HG03558 (cell line): Measurements from ENCODE around the gene CCAR1.
"Not testable (repeated sequence)": the region's sequence is repeated elsewhere in the genome, so short reads cannot be mapped to it uniquely, and the experiment has no call there.

Source experiments
- ATAC-seq: cut with Tn5 transposase; IDR thresholded peaks from one replicate; pipeline ENCODE4 v1.9.1; 2021; ENCODE audit warnings: moderate number of reproducible peaks; ENCODE audit not compliant: unreplicated experiment; ENCODE audit errors: extremely low read depth

CCAR1 gene

DNA sequence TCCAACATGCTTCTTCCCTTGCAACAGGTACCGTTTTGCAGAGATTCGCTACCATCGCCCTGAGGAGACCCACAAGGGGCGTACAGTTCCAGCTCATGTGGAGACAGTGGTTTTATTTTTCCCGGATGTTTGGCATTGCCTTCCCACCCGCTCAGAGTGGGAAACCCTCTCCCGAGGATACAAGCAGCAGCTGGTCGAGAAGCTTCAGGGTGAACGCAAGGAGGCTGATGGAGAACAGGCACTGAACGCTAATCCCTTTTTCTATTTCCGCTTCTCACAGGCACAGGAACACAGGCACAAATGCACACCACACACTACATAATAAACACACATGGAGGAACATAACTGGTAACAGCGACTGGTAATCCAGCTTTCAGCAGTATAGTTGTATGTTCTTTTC, 35.2 kb downstream of the CCAR1 start:
- ATAC-seq = no peak

DNA sequence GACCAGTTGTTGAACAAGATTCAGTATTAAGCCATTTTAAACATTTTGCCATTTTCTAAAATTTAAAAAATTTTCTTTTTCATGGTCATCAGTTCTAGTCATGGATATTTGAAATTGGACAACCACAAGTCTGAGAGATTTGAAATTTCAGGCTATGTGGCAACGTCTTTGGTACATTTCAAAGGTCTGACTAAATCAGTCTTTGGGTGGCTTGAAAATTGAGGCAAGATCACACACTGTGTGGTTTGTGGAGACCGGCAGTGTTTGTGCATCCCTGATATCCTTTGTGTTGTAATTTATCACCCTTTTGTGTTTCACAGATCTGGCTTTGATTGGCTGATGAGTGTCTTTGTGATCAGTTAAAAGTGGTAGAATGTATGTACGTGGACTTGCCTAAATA, 35.7 kb downstream of the CCAR1 start:
- ATAC-seq = no peak

DNA sequence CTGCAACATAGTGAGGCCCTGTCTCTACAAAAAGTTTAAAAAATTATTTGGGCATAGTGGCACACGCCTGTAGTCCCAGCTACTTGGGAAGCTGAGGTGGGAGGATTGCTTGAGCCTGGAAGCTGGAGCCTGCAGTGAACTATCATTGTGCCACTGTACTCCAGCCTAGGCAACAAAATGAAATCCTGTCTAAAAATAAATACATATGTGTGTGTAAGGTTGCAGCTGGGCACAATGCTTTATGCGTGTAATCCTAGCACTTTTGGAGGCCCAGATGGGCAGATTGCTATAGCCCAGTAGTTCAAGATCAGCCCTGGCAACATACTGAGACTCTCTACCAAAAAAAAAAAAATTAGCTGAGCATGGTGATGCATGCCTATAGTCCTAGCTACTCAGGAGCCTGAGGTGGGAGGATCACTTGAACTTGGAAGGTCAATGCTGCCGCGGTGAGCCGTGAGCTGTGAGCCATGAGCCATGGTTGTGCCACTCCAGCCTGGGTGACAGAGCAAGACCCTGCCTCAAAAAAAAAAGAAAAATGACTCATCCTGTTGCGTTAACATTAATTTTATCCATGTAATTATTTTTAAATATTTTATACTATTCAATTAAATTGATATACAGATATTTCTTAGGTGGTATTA, 38.3 kb downstream of the CCAR1 start:
- no peak for ATAC-seq

DNA sequence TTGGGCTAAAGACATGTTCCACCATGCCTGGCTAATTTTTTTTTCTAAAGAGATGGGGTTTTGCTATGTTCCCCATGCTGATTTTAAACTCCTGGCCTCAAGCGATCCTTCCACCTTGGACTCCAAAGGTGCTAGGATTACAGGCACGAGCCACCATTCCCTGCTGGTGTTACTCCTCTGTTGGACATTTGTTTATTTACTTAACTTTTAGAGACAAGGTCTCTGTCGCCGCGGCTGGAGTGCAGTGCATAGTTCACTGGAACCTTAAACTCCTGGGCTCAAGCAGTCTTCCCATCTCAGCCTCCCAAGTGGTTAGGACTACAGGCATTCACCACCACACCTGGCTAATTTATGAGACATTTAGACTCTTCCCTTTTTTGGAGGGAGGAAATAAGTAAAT, 38.9 kb downstream of the CCAR1 start:
- no peak for ATAC-seq

DNA sequence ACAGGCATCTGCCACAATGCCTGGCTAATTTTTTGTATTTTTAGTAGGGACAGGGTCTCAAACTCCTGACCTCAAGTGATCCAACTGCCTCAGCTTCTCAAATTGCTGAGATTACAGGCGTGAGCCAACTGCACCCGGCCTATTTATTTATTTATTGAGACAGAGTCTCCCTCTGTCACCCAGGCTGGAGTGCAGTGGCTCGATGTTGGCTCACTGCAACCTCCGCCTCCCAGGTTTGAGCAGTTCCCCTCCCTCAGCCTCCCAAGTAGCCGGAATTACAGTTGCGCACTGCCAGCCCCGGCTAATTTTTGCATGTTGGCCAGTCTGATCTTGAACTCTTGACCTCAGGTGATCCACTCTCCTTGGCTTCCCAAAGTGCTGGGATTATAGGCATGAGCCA, 46.4 kb downstream of the CCAR1 start:
- ATAC-seq = not testable (repeated sequence)

DNA sequence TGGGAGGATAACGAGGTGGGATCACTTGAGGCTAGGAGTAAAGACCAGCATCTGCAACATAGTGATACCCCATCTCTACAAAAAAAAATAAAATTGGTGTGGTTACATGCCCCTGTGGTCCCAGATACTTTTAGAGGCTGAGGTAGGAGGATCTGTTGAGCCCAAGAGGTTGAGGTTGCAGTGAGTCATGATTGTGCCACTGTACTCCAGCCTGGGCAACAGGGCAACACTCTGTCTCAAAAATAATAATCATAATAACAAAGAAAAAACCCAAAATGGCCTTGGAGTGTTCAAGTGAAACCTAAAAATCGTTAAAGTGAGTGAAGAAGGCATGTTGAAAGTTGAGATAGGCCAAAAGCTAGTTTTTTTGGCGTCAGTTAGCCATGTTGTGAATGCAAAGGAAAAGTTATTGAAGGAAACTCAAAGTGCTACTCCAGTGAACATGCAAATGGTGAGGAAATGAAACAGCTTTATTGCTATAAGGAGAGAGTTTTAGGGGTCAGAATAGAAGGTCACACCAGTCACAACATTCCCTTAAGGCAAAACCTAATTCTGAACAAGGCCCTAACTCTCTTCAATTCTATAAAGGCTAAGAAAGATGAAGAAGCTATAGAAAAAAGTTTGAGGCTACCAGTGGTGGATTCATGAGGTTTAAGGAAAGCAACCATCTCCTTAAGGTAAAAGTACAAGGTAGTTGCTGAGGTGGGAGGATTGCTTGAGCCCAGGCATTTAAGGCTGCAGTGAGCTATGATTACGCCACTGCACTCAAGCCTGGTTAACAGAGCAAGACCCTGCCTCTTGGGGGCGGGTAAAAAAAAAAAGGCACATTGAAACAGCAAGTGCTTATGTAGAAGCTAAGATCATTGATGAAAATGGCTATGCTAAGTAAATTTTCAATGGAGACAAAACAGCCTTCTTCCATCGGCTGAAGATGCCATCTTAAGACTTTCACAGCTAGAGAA, 60.9 kb downstream of the CCAR1 start:
- ATAC-seq = no peak

GRCh38 chr10:68784476-68784875, 63.4 kb downstream of the CCAR1 start:
- no peak for ATAC-seq

DNA sequence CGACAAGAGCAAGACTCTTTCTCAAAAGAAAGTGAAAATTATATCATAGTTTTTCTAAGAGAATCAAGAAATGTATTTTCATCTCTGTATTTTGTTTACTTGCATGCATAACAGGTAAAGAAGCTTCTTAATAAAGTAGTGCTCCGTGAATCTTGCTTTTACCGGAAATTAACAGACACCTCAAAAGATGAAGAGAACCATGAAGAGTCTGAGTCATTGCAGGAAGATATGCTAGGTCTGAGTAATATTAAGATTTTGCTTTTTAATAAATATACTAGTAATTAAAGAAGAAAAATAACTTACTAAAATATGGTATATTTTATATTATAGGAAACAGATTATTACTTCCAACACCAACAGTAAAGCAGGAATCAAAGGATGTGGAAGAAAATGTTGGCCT, 66.8 kb downstream of the CCAR1 start:
- no peak for ATAC-seq

DNA sequence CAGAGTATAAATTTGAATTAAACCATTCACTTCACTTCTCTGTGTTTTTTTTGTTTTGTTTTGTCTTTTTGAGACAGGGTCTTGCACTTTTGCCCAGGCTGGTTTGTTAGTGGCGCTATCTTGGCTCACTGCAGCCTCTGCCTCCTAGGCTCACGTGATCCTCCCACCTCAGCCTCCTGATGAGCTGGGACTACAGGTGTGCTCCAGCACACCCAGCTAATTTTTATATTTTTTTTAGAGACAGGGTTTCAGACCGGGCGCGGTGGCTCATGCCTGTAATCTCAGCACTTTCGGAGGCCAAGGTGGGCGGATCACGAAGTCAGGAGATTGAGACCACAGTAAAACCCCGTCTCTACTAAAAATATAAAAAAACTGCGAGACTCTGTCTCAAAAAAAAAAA, 69.4 kb downstream of the CCAR1 start:
- ATAC-seq = no peak

DNA sequence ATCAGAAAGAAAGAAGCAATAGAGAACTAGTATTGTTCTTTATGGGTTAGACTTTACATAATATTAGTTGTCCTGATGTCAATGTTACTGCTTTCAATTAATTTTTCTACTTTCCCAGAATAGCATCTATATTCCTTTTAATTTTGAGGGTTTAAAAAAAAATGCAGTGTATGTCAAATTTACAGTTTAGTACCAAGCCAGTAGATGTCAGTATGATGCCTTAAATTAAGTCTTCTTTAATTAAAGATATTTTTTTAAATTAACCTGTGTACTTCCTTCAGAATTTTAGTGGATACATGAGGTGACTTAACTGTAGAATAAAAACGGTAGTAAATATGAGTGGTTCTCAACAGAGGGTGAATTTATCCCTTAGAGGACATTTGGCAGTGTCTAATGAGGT, 71.1 kb downstream of the CCAR1 start:
- no peak for ATAC-seq

- ATAC-seq = no peak
These were observed 75.0 kb downstream of the CCAR1 start for GRCh38 chr10:68795886-68796532.

GRCh38 chr10:68796605-68797004, 75.6 kb downstream of the CCAR1 start:
- no peak for ATAC-seq

- no peak for ATAC-seq
These were observed 79.2 kb downstream of the CCAR1 start for GRCh38 chr10:68800211-68800610.

GRCh38 chr10:68804692-68805091, 83.7 kb downstream of the CCAR1 start:
- no peak for ATAC-seq

DNA sequence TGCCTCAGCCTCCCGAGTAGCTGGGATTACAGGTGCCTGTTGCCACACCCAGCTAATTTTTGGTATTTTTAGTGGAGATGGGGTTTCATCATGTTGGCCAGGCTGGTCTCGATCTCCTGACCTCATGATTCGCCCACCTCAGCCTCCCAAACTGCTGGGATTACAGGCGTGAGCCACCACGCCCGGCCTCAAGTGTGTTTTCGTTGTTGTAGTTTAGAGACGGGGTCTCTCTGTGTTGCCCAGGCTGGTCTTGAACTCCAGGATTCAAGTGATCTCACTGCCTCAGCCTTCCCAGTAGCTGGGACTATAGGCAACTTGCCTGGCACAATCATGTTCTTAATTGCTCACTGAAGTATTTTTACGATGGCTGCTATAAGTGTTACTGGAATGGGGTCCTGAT, 89.8 kb downstream of the CCAR1 start:
- ATAC-seq = not testable (repeated sequence)

DNA sequence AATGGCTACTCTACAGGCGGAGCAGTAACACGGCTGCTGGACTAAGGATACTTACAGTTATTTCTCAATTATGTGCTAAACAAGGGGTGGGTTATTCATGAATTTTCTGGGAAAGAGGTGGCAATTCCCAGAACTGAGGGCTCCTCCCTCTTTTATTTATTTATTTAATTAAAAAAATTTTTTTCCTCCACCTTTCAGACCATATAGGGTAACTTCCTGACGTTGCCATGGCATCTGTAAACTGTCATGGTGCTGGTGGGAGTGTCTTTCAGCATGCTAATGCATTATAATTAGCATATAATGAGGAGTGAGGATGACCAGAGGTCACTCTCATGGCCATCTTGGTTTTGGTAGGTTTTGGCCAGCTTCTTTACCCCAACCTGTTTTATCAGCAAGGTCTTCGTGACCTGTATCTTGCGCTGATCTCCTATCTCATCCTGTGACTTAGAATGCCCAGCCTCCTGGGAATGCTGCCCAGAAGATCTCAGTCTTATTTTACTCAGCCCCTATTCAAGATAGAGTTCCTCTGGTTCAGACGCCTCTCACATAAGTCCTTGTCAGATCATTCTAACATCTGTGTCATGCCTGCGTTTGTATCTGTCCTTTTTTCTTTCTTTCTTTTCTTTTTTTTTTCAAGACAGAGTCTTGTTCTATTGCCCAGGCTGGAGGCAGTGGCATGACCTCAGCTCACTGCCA, 90.4 kb downstream of the CCAR1 start:
- no peak for ATAC-seq

GRCh38 chr10:68812420-68812819, 91.4 kb downstream of the CCAR1 start:
- ATAC-seq = no peak

- ATAC-seq = no peak
These were observed 92.5 kb downstream of the CCAR1 start for GRCh38 chr10:68813559-68813958.

GRCh38 chr10:68816796-68817412, 95.9 kb downstream of the CCAR1 start:
- ATAC-seq = no peak

DNA sequence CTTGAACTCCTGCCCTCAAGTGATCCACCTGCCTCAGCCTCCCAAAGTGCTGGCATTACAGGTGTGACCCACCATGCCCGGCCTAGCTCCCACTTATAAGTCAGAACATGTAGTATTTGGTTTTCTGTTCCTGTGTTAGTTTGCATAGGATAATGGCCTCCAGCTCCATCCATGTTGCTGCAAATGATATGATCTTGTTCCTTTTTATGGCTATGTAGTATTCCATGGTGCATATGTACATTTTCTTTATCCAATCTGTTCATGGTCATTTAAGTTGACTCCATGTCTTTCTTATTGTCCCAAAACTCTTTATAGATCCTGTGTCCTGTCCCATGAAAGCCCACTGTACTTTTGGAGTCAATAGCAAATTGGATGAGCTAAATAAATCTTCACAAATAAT, 99.3 kb downstream of the CCAR1 start:
- ATAC-seq = not testable (repeated sequence)
